Stimulated activated CD8-positive, alpha-beta memory T cell treated with anti-CD3 and anti-CD28 coated beads, Interleukin-7, amount 100 ng/mL, for 4 hours (primary cell): Measurements from ENCODE around the gene SNRNP27.
"Not testable (repeated sequence)": the region's sequence is repeated elsewhere in the genome, so short reads cannot be mapped to it uniquely, and the experiment has no call there.

Source experiments
- DNase-seq, 2 donors: peaks; one replicate each; pipeline ENCODE4 v3.0.0-alpha.2; 2020; ENCODE audit warnings: low read depth in 2 of 2

Gene SNRNP27

GRCh38 chr2:69893684-69894551 is at the start of gene SNRNP27:
TSS of gene SNRNP27 (plus strand) at chr2:69893956. CDS start at chr2:69893985, 29 bp downstream.
- DNase-seq, result peak; percentile 72 to 73

GRCh38 chr2:69843993-69844392 is 49.8 kb upstream of the SNRNP27 start:
- no peak for DNase-seq

GRCh38 chr2:69844560-69844959 is 49.2 kb upstream of the SNRNP27 start:
- no peak for DNase-seq

- no peak for DNase-seq
Observed at GRCh38 chr2:69846182-69847067, 47.3 kb upstream of the SNRNP27 start.

- no peak for DNase-seq
Observed at GRCh38 chr2:69847068-69847828, 46.5 kb upstream of the SNRNP27 start.

GRCh38 chr2:69848186-69848790 is 45.5 kb upstream of the SNRNP27 start:
- DNase-seq, result no peak

- DNase-seq, result no peak
Observed at GRCh38 chr2:69858261-69858660, 35.5 kb upstream of the SNRNP27 start.

- DNase-seq, result no peak
Observed at GRCh38 chr2:69863298-69863697, 30.5 kb upstream of the SNRNP27 start.

- no peak for DNase-seq
Observed at GRCh38 chr2:69888451-69888850, 5.3 kb upstream of the SNRNP27 start.

GRCh38 chr2:69889302-69889701 is 4.5 kb upstream of the SNRNP27 start:
- no peak for DNase-seq

GRCh38 chr2:69890881-69891280 is 2.9 kb upstream of the SNRNP27 start:
- DNase-seq, result no peak

- DNase-seq, result not testable (repeated sequence)
Observed at GRCh38 chr2:69892838-69893424, 825 bp upstream of the SNRNP27 start.

- DNase-seq, result not testable (repeated sequence)
Observed at GRCh38 chr2:69894737-69895136, 981 bp downstream of the SNRNP27 start.

GRCh38 chr2:69902213-69902922 is 8.6 kb downstream of the SNRNP27 start:
- no peak for DNase-seq

- DNase-seq, result no peak
Observed at GRCh38 chr2:69907216-69907615, 13.5 kb downstream of the SNRNP27 start.

- no peak for DNase-seq
Observed at GRCh38 chr2:69911985-69912563, 18.3 kb downstream of the SNRNP27 start.

- DNase-seq, result peak; percentile 100
Observed at GRCh38 chr2:69914164-69914949, 20.6 kb downstream of the SNRNP27 start.

- DNase-seq, result no peak
Observed at GRCh38 chr2:69914950-69915945, 21.5 kb downstream of the SNRNP27 start, which contains the start of gene MXD1. TSS of gene MXD1 (plus strand) at chr2:69915109. CDS start at chr2:69915331, 222 bp downstream.
